Measurements from ENCODE around the gene RPRD1B.

RPRD1B gene

GRCh38 chr20:38032585-38033329 is 789 bp upstream of the RPRD1B start:
- peak overlapping the region; percentile 98 for H2AFZ ChIP-seq
- peak overlapping the region; percentile 80 for H3K4me2 ChIP-seq (ENCODE audit: low read length)
- peaks cover 16% of the 10 kb centered on the region for H3K4me1 ChIP-seq
- H3K4me3 ChIP-seq (ENCODE audit: low read depth, low read length) = peak overlapping the region; percentile 87
- H3K36me3 ChIP-seq (ENCODE audit: control insufficient read depth, insufficient read depth, low read length) = no peaks in the 10 kb centered on the region
- no peaks in the 10 kb centered on the region for H3K27me3 ChIP-seq (ENCODE audit: control insufficient read depth, insufficient read depth, low read length)
- no peak for TF ChIP-seq CTCF (IDR thresholded peaks at IDR 0.05)
- H3K9me3 ChIP-seq (ENCODE audit: control insufficient read depth, low read length) = no peaks in the 10 kb centered on the region
- H3K9ac ChIP-seq = peak overlapping the region; percentile 22
- H3K27ac ChIP-seq = peak overlapping the region; percentile 94
- peaks cover 65% of the 10 kb centered on the region for H3K79me2 ChIP-seq

DNA sequence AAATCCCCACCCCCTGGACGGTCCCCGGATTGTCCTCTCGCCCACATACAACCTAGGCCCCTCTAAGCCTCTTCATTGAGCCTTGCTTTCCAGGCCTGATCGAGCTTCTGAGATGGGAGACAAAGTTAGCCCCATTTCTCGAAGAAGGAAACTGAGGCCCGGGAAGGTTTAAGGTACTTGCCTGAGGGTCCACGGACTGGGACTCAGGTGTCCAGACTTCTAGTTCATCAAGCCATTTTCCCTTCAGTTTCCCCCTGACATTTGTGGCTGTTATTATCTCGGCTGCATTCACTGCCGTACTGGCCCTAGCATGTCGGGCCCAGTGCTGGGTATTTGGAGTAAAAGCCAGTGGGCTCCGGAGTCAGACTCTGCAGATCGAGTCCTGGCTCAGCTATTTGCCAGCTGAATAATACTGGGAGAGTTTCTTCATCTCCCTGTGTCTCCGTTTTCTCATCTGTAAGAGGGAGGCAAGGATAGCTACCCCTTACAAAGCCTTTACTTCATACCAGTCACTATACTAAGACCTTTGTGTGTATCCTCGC is 633 bp downstream of the RPRD1B start:
- peaks cover 71% of the 10 kb centered on the region for H3K79me2 ChIP-seq
- peak overlapping the region; percentile 80 for H3K4me2 ChIP-seq (ENCODE audit: low read length)
- peak overlapping the region; percentile 87 for H3K4me3 ChIP-seq (ENCODE audit: low read depth, low read length)
- H3K4me1 ChIP-seq = peaks cover 16% of the 10 kb centered on the region
- H2AFZ ChIP-seq = peak overlapping the region; percentile 98
- no peaks in the 10 kb centered on the region for H3K36me3 ChIP-seq (ENCODE audit: control insufficient read depth, insufficient read depth, low read length)
- peak overlapping the region; percentile 94 for H3K27ac ChIP-seq
- peak overlapping the region; percentile 82 for H3K9ac ChIP-seq
- no peaks in the 10 kb centered on the region for H3K9me3 ChIP-seq (ENCODE audit: control insufficient read depth, low read length)
- TF ChIP-seq CTCF (IDR thresholded peaks at IDR 0.05) = no peak
- no peaks in the 10 kb centered on the region for H3K27me3 ChIP-seq (ENCODE audit: control insufficient read depth, insufficient read depth, low read length)

DNA sequence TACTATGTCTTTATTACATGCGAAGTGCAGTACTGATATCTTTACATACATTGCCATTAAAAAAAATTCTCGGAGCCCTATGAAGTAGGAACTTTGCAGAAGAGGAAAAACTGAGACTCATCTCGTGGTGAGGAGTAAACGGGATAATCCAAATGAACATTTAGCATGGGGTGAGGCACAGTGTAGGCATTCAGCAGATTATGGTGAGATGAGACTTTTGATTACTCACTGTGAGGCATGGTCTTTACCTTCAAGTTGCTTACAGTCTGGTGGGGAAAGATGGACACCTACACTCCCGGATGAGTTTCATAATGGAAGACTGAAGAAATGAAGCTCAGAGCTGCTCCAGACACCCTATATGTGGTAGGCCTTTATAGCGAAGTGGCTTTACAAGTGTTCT is 1.4 kb downstream of the RPRD1B start:
- TF ChIP-seq CTCF (IDR thresholded peaks at IDR 0.05) = no peak
- no peaks in the 10 kb centered on the region for H3K9me3 ChIP-seq (ENCODE audit: control insufficient read depth, low read length)
- peaks cover 72% of the 10 kb centered on the region for H3K79me2 ChIP-seq
- no peak overlapping the region for H3K4me3 ChIP-seq (ENCODE audit: low read depth, low read length)
- no peak overlapping the region for H2AFZ ChIP-seq
- H3K27me3 ChIP-seq (ENCODE audit: control insufficient read depth, insufficient read depth, low read length) = no peaks in the 10 kb centered on the region
- no peak overlapping the region for H3K27ac ChIP-seq
- no peaks in the 10 kb centered on the region for H3K36me3 ChIP-seq (ENCODE audit: control insufficient read depth, insufficient read depth, low read length)
- peak overlapping the region; percentile 80 for H3K4me2 ChIP-seq (ENCODE audit: low read length)
- peaks cover 16% of the 10 kb centered on the region for H3K4me1 ChIP-seq
- peak overlapping the region; percentile 82 for H3K9ac ChIP-seq

DNA sequence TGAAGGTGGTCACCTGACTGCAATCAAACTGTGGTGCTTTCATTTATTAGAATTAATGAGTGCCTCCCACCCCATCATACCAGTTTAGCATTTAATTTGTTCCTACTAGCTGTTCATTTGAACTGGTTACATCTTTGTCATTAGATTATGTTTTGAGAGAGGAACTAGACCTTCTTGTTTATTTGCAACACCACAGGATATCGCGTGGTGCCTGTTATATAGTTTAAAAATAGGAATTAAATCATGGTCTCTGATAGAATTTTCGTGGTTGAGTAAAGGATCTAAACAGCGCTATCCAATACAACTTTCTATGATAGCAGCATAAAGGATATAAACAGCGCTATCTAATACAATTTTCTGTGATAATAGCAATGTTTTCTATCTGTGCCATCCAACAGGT is 2.8 kb downstream of the RPRD1B start:
- Histone ChIP-seq H3K79me2 (peaks cover 65% of the 10 kb centered on the region), H2AFZ (no peak overlapping the region), H3K9me3 (ENCODE audit: control insufficient read depth, low read length) (no peaks in the 10 kb centered on the region), H3K27me3 (ENCODE audit: control insufficient read depth, insufficient read depth, low read length) (no peaks in the 10 kb centered on the region), H3K4me1 (peaks cover 16% of the 10 kb centered on the region), H3K36me3 (ENCODE audit: control insufficient read depth, insufficient read depth, low read length) (no peaks in the 10 kb centered on the region), H3K27ac (no peak overlapping the region), H3K4me3 (ENCODE audit: low read depth, low read length) (no peak overlapping the region), H3K9ac (no peak overlapping the region), H3K4me2 (ENCODE audit: low read length) (no peak overlapping the region)
- no peak for TF ChIP-seq CTCF (IDR thresholded peaks at IDR 0.05)

DNA sequence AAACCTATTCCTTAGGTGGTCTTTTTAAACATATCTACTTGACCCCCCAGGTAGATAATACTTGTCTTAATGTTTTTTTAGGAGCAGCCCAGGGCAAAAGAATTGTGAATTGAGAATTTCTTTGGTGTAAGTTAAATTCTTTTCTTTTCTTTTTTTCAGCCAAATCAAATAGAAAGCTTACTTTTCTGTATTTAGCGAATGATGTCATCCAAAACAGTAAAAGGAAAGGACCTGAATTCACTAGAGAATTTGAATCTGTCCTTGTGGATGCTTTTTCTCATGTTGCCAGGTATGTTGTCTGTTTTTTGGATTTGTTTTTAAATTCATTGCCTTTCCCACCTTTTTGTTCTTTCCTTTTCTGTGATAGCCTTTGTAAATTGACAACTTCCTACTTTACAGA is 6.7 kb downstream of the RPRD1B start:
- H2AFZ ChIP-seq = no peak overlapping the region
- H3K4me2 ChIP-seq (ENCODE audit: low read length) = no peak overlapping the region
- H3K9me3 ChIP-seq (ENCODE audit: control insufficient read depth, low read length) = no peaks in the 10 kb centered on the region
- peaks cover 4% of the 10 kb centered on the region for H3K4me1 ChIP-seq
- H3K27me3 ChIP-seq (ENCODE audit: control insufficient read depth, insufficient read depth, low read length) = no peaks in the 10 kb centered on the region
- H3K4me3 ChIP-seq (ENCODE audit: low read depth, low read length) = no peak overlapping the region
- H3K36me3 ChIP-seq (ENCODE audit: control insufficient read depth, insufficient read depth, low read length) = no peaks in the 10 kb centered on the region
- H3K9ac ChIP-seq = no peak overlapping the region
- peaks cover 56% of the 10 kb centered on the region for H3K79me2 ChIP-seq
- no peak overlapping the region for H3K27ac ChIP-seq
- no peak for TF ChIP-seq CTCF (IDR thresholded peaks at IDR 0.05)
